Measurements from ENCODE around the gene PTGR3.

PTGR3 gene

DNA sequence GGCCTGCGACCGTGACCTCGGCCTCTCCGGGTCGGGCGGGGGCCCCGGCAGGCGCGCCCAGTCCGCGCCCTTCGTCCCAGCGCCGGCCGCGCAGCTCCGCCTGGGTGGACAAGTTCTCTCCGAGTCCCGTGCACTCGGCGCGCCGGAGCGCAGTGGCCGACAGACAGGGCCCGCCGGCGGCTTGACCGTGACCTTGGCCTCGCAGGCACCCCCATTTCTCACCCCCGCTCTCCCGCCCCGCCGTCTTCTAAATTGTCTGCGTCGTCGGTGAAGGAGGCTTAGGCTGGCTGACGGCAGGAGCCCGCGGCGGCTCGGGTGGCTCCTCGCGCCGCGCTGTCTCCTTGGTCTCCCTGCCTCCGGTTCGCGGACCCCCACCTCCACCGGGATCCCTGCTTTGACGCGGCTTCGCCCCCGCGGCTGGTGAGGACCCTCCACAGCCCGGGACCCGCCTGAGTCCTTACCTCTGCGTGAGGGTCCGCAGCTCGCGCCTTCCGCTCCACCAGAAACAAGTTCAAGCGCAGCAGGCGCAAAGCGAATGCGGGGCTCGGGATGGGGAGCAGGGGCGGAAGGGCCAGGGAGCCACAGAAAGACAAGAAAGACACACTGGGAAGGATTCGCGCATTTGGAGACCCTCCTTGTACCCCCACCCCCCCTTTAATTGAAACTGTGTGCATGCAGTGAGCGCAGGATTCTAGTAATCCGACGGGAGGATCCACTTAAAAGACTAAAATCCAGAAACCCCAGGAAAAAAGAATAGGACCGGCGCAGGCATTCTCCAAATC is 4.0 kb downstream of the PTGR3 start:
- DNase-seq, result peak in 1 of 2 donors; percentile 14

DNA sequence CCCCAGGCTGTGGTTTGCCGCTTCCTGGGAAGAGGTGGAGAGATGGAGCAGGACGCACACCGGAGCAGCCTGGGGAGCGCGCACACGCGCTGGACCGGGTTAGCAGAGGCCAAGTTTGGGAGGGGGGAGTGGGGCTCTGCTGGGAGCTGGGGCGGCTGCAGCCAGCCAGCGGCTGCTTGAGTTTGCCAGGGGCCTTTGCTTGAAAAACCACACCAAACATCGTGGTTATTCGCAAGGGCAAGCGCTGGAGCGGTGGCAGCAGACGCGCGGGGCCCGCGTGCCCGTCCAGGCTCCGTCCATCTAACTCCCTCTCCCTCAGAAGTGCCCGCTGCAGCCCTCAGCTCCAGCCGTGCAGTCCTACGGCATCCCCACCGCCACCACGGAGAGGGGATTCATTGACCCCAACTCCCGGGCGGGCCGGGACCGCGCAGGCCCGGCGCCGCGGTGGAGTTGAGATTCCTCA is 4.6 kb downstream of the PTGR3 start:
- peak overlapping the region; percentile 49 for H3K4me3 ChIP-seq (ENCODE audit: low read depth, low read length)
- no peak overlapping the region for H4K91ac ChIP-seq (ENCODE audit: low read depth, low read length)
- no peak overlapping the region for H2BK120ac ChIP-seq (ENCODE audit: insufficient read depth, low read length, poor library complexity)
- peaks cover 0 to 4% of the 10 kb centered on the region in 2 experiments for H3K36me3 ChIP-seq (ENCODE audit: control insufficient read depth in 1 of 2, insufficient read depth in 2 of 2, low read length in 2 of 2)
- no peak overlapping the region for H3K14ac ChIP-seq (ENCODE audit: low read length)
- H2AK5ac ChIP-seq (ENCODE audit: low read length), result no peak overlapping the region
- peaks cover 3% of the 10 kb centered on the region for H3K79me2 ChIP-seq (ENCODE audit: control insufficient read depth, insufficient read depth, low read length, poor library complexity)
- no peak overlapping the region for H2AFZ ChIP-seq (ENCODE audit: insufficient read depth, low read length, poor library complexity)
- no peak overlapping the region for H3K27ac ChIP-seq (ENCODE audit: low read depth, low read length)
- peaks cover 4% of the 10 kb centered on the region for H3K9me3 ChIP-seq (ENCODE audit: insufficient read depth, low read depth, low read length)
- H3K4ac ChIP-seq (ENCODE audit: low read depth, low read length), result no peak overlapping the region
- H2BK12ac ChIP-seq (ENCODE audit: low read length), result no peak overlapping the region
- H3K23ac ChIP-seq (ENCODE audit: low read length), result no peak overlapping the region
- H3K27me3 ChIP-seq (ENCODE audit: insufficient read depth, low read length), result peaks cover 49% of the 10 kb centered on the region
- no peak overlapping the region for H2BK5ac ChIP-seq (ENCODE audit: low read depth, low read length, poor library complexity)
- H3K4me2 ChIP-seq (ENCODE audit: low read length), result peak overlapping the region; percentile 64
- H3K4me1 ChIP-seq (ENCODE audit: control insufficient read depth in 1 of 2, insufficient read depth in 2 of 2, low read length in 2 of 2), result peaks cover 18 to 20% of the 10 kb centered on the region in 2 experiments
- no peak overlapping the region for H4K12ac ChIP-seq (ENCODE audit: low read depth, low read length)
- H3K79me1 ChIP-seq (ENCODE audit: low read length), result peaks cover 3% of the 10 kb centered on the region
- H4K8ac ChIP-seq (ENCODE audit: low read depth, low read length), result no peak overlapping the region
- DNase-seq, result no peak
- H3K9ac ChIP-seq (ENCODE audit: low read length), result no peak overlapping the region
- no peak overlapping the region for H3K18ac ChIP-seq (ENCODE audit: low read length)
- WGBS (ENCODE audit: extremely low coverage, insufficient coverage, insufficient read length), result no CpG with 5 or more reads among the region's 35 CpGs

More for the DNA sequence above, 4.0 kb downstream of the PTGR3 start:
- H3K4me3 ChIP-seq (ENCODE audit: low read depth, low read length), result peak overlapping the region; percentile 49
- H3K4ac ChIP-seq (ENCODE audit: low read depth, low read length), result no peak overlapping the region
- H4K91ac ChIP-seq (ENCODE audit: low read depth, low read length), result no peak overlapping the region
- no peak overlapping the region for H2BK12ac ChIP-seq (ENCODE audit: low read length)
- peak overlapping the region; percentile 64 for H3K4me2 ChIP-seq (ENCODE audit: low read length)
- no peak overlapping the region for H3K9ac ChIP-seq (ENCODE audit: low read length)
- no peak overlapping the region for H2BK120ac ChIP-seq (ENCODE audit: insufficient read depth, low read length, poor library complexity)
- peaks cover 49% of the 10 kb centered on the region for H3K27me3 ChIP-seq (ENCODE audit: insufficient read depth, low read length)
- H3K79me2 ChIP-seq (ENCODE audit: control insufficient read depth, insufficient read depth, low read length, poor library complexity), result peaks cover 5% of the 10 kb centered on the region
- WGBS (ENCODE audit: extremely low coverage, insufficient coverage, insufficient read length), result no CpG with 5 or more reads among the region's 75 CpGs
- no peak overlapping the region for H3K14ac ChIP-seq (ENCODE audit: low read length)
- H3K36me3 ChIP-seq (ENCODE audit: control insufficient read depth in 1 of 2, insufficient read depth in 2 of 2, low read length in 2 of 2), result peaks cover 0 to 4% of the 10 kb centered on the region in 2 experiments
- no peak overlapping the region for H4K12ac ChIP-seq (ENCODE audit: low read depth, low read length)
- H3K9me3 ChIP-seq (ENCODE audit: insufficient read depth, low read depth, low read length), result peaks cover 4% of the 10 kb centered on the region
- no peak overlapping the region for H2AFZ ChIP-seq (ENCODE audit: insufficient read depth, low read length, poor library complexity)
- peaks cover 5% of the 10 kb centered on the region for H3K79me1 ChIP-seq (ENCODE audit: low read length)
- H4K8ac ChIP-seq (ENCODE audit: low read depth, low read length), result no peak overlapping the region
- H3K18ac ChIP-seq (ENCODE audit: low read length), result no peak overlapping the region
- H2AK5ac ChIP-seq (ENCODE audit: low read length), result no peak overlapping the region
- H3K27ac ChIP-seq (ENCODE audit: low read depth, low read length), result no peak overlapping the region
- no peak overlapping the region for H2BK5ac ChIP-seq (ENCODE audit: low read depth, low read length, poor library complexity)
- H3K4me1 ChIP-seq (ENCODE audit: control insufficient read depth in 1 of 2, insufficient read depth in 2 of 2, low read length in 2 of 2), result peaks cover 18 to 20% of the 10 kb centered on the region in 2 experiments
- H3K23ac ChIP-seq (ENCODE audit: low read length), result no peak overlapping the region

DNA sequence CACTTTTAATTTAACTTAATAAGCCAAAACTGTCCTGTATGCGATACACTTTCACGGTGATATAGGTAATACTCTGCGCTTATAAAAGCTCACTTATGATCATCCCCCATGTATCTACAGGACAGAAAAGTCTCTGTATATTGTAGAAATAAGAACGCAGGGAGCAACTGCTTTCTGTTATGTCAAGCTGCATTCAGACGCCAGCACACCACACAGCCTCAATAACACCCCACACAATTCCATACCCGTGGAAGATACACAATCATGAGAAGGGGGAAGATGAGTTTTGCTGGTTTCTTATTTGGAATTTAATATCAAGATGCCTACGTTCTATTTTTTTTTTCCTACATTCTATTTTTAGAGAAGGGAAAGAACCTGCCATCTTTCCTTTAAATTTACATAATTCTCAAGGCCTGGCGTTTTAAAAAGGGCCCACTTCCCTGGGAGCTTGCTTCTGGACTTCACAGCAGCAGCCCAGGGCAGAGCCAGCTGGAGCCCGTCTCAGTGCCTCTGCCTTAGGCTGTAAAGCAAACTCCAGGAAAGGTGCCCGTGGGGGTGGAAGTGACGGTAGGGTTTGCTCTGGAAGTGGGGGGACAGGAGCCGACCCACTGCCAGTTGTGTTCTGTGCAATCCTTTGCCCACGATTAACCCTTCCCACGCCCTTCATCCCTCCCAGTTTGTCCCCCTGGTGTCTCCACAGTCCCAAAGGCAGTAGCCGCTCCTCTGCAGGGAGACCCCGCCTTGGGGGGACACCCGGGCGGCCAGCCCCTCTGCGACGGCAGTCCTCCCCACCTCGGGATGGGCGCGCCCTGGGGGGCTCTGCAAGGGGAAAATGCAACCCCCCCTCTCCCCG is 5.3 kb downstream of the PTGR3 start:
- Histone ChIP-seq H4K8ac (ENCODE audit: low read depth, low read length) (no peak overlapping the region), H3K14ac (ENCODE audit: low read length) (no peak overlapping the region), H4K12ac (ENCODE audit: low read depth, low read length) (no peak overlapping the region), H3K36me3 (ENCODE audit: control insufficient read depth in 1 of 2, insufficient read depth in 2 of 2, low read length in 2 of 2) (peaks cover 0 to 4% of the 10 kb centered on the region in 2 experiments), H2BK12ac (ENCODE audit: low read length) (no peak overlapping the region), H3K9ac (ENCODE audit: low read length) (no peak overlapping the region), H2AFZ (ENCODE audit: insufficient read depth, low read length, poor library complexity) (no peak overlapping the region), H2AK5ac (ENCODE audit: low read length) (no peak overlapping the region), H2BK120ac (ENCODE audit: insufficient read depth, low read length, poor library complexity) (no peak overlapping the region), H3K4ac (ENCODE audit: low read depth, low read length) (no peak overlapping the region), H2BK5ac (ENCODE audit: low read depth, low read length, poor library complexity) (no peak overlapping the region), H3K9me3 (ENCODE audit: insufficient read depth, low read depth, low read length) (peaks cover 4% of the 10 kb centered on the region), H3K79me1 (ENCODE audit: low read length) (peaks cover under 1% of the 10 kb centered on the region), H3K27ac (ENCODE audit: low read depth, low read length) (no peak overlapping the region), H3K23ac (ENCODE audit: low read length) (no peak overlapping the region), H3K79me2 (ENCODE audit: control insufficient read depth, insufficient read depth, low read length, poor library complexity) (no peaks in the 10 kb centered on the region), H3K18ac (ENCODE audit: low read length) (no peak overlapping the region), H4K91ac (ENCODE audit: low read depth, low read length) (no peak overlapping the region), H3K4me3 (ENCODE audit: low read depth, low read length) (peak overlapping the region; percentile 13), H3K4me2 (ENCODE audit: low read length) (peak overlapping the region; percentile 64), H3K27me3 (ENCODE audit: insufficient read depth, low read length) (peaks cover 47% of the 10 kb centered on the region), H3K4me1 (ENCODE audit: control insufficient read depth in 1 of 2, insufficient read depth in 2 of 2, low read length in 2 of 2) (peaks cover 18 to 20% of the 10 kb centered on the region in 2 experiments)
- no peak for DNase-seq
- whole genome bisulfite sequencing (ENCODE audit: extremely low coverage, insufficient coverage, insufficient read length), result no CpG with 5 or more reads among the region's 24 CpGs

DNA sequence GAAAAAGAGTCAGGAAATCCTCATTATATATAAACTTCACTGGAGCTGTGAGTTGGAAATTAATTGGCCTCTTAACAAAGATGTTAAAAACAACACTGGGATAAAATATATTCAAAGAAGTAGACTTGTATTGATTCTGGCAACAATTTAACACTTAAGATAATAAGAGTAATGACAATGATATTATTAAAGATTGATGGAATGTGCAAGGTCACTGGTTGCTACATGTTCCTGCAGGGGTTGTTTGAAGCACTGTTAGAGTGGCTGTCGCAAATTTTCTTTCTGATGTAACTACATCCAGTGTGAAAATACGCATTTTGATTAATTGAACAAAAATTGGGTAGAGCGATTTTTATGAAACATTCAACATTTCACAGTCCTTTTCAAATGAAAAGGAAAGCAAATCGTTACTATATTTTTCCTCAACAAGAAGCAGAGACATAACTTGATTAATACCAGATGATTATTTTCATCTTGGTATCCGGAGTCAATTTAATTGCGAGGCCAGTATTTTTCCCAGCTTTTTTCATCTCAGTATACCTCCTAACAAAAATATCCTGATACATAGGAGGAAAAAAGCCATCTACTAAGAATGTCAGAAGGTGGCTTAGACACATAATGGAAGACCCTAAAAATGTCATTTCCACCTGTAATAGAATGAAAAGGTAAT is 6.1 kb downstream of the PTGR3 start:
- Histone ChIP-seq H3K9ac (ENCODE audit: low read length) (no peak overlapping the region), H3K27me3 (ENCODE audit: insufficient read depth, low read length) (peaks cover 40% of the 10 kb centered on the region), H2AK5ac (ENCODE audit: low read length) (no peak overlapping the region), H3K79me1 (ENCODE audit: low read length) (no peaks in the 10 kb centered on the region), H3K18ac (ENCODE audit: low read length) (no peak overlapping the region), H3K4me2 (ENCODE audit: low read length) (no peak overlapping the region), H4K91ac (ENCODE audit: low read depth, low read length) (no peak overlapping the region), H3K23ac (ENCODE audit: low read length) (no peak overlapping the region), H3K14ac (ENCODE audit: low read length) (no peak overlapping the region), H4K12ac (ENCODE audit: low read depth, low read length) (no peak overlapping the region), H2BK5ac (ENCODE audit: low read depth, low read length, poor library complexity) (no peak overlapping the region), H2BK120ac (ENCODE audit: insufficient read depth, low read length, poor library complexity) (no peak overlapping the region), H3K4me3 (ENCODE audit: low read depth, low read length) (no peak overlapping the region), H3K4me1 (ENCODE audit: control insufficient read depth in 1 of 2, insufficient read depth in 2 of 2, low read length in 2 of 2) (peaks cover 14 to 15% of the 10 kb centered on the region in 2 experiments), H3K9me3 (ENCODE audit: insufficient read depth, low read depth, low read length) (no peaks in the 10 kb centered on the region), H3K4ac (ENCODE audit: low read depth, low read length) (no peak overlapping the region), H4K8ac (ENCODE audit: low read depth, low read length) (no peak overlapping the region), H2BK12ac (ENCODE audit: low read length) (no peak overlapping the region), H2AFZ (ENCODE audit: insufficient read depth, low read length, poor library complexity) (no peak overlapping the region), H3K27ac (ENCODE audit: low read depth, low read length) (no peak overlapping the region), H3K79me2 (ENCODE audit: control insufficient read depth, insufficient read depth, low read length, poor library complexity) (no peaks in the 10 kb centered on the region), H3K36me3 (ENCODE audit: control insufficient read depth in 1 of 2, insufficient read depth in 2 of 2, low read length in 2 of 2) (peaks cover 0 to 4% of the 10 kb centered on the region in 2 experiments)
- WGBS (ENCODE audit: extremely low coverage, insufficient coverage, insufficient read length), result no CpG with 5 or more reads among the region's 6 CpGs
- no peak for DNase-seq

Data from trophoblast cell (in vitro differentiated cells and primary cell).